ENCODE measurements around the gene SLX4IP. TPM values are rescaled to one million over a fixed set of nuclear protein-coding genes. Genes with fewer than 3 reads are reported as not detected.

The SLX4IP gene
- total RNA-seq, 1 donor from 2014 or later = 7.7 TPM

DNA sequence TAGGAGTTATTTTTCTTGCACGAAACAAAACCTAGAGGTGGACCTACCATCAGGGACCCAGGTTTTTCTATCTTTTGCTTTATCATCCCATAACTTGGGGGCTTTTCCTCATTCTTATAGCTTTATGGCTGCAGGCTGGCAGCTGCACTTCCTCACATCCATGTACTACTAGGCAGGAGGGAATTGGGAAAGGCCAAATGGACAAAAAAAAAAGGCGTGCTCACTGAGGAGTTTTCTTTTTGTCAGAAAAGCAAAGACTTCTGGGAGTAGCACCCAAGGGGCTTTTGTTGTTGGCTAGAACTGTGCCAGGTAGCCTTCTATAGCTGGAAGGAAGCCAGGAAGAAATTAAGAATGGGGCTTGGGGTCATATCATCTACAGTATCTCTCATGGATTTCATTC lies 61.4 kb downstream of the SLX4IP start:
- DNase-seq (ENCODE audit: low spot score) = no peak

- DNase-seq (ENCODE audit: low spot score) = no peak
Measured at GRCh38 chr20:10497283-10497682, 62.2 kb downstream of the SLX4IP start.

DNA sequence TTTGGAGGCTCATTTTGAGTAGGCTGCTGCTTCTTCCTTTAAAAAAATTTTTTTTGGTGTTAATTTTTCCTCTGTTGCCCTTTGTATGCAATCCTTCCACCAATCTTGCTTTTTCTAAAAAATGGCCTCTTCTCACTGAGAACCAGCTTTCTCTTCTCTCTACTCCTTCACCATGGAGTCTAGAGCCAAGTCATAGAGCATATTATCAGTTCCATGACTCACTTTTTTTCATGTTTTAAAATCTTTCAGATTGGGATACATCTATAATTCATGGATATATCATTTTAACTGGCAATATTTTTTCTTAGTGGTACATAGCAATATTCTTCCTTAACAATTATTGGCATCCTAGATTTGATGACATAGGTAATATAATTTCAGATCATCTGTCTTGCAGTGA lies 62.7 kb downstream of the SLX4IP start:
- no peak for DNase-seq (ENCODE audit: low spot score)

DNA sequence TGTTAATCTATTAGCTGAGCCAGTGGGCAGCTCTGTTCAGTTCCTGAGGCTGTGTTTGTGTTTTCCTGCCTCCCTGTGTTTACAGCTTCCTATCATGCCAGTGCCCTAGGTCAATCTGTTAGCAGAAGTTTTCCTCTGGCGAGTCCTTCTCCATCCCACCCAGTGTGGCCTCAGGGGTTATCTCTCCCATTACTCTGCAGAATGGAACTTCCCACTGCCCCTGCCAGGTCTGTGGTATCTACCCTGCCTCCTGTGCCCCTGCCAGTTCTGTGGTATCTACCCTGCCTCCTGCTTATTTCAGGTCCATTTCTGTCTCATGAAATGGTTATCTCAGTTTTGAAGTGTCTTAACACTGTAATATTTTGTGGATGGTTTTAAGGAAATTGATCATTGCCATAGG lies 63.1 kb downstream of the SLX4IP start:
- DNase-seq (ENCODE audit: low spot score) = no peak

GRCh38 chr20:10501402-10501801 lies 66.3 kb downstream of the SLX4IP start:
- DNase-seq (ENCODE audit: low spot score) = no peak

GRCh38 chr20:10502098-10502526 lies 67.0 kb downstream of the SLX4IP start:
- DNase-seq (ENCODE audit: low spot score) = no peak

DNA sequence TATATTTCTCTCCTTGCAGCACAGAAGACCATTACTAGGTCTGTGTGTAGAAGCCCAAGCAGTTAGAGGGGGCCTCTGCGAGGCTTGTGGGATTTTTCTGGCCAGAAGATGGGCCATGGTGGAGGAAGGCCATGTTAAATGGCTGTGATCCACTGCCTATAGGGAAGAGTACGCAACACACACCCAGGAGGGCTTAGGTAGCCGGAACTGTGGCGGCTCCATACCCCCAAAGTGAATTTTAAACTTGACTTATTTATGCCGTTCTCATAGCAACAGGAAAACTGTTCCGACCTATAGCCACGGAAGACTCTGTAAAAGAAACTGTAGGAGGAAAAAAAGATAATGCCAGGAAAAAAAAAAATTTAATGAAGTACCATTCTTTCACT lies 69.5 kb downstream of the SLX4IP start:
- DNase-seq (ENCODE audit: low spot score) = no peak

GRCh38 chr20:10504994-10505730 lies 70.1 kb downstream of the SLX4IP start:
- DNase-seq (ENCODE audit: low spot score) = peak; percentile 92

DNA sequence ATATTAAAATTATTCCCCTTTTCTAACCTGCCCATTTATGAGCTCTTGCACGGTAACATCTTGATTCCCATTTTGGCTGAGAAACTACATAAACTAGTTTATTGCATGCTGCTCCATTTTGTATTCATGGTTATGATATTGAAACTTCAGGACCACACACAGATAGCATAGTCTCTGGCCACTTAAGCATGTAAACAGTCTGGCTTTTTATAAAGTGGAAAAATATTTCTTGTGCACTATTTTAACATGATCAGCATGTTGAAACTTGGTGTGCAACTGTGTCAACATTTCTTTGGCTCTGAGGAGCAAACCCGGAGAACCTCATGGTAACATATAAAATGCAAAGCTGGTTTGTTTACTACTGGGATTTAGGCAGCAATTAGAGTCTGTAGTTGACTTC lies 70.7 kb downstream of the SLX4IP start:
- peak; percentile 55 for DNase-seq (ENCODE audit: low spot score)

DNA sequence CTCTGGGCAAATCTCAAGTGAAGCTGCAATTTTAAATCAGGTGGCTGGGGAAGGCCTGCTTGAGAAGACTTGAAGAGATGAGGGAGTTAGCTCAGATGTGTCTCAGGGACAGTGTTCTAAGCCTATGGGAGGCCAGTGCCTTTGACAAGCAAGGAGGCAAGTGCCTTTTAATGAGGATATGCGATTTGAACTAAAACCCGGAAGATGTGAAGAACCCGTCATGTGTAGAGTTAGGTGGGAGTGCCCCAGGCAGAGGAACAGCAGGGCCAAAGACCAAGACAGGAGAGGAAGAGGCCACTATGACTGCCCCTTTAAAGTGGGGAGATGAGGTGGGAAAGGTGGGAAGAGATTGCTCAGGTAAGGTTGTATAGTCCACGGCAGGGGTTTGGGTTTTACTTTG lies 71.9 kb downstream of the SLX4IP start:
- DNase-seq (ENCODE audit: low spot score) = no peak

DNA sequence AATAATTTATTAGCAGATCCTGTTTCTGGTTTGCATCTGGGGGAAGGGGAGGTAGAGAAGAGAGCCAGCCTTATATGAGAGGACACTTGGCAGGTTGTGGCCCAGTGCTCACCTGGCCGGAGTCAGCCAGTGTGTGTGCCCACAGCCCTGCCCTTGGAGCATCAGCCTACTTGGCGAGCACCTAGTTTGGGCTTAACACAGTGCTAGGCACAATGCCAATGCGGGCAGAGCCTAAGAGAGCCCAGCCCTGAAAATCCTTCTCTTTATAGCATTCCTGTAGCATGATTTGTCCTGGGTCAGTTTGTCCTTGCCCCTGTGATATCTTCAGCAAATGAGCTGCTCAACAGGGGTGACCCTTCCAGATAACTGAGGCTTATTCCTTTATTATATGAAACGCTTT lies 73.0 kb downstream of the SLX4IP start:
- no peak for DNase-seq (ENCODE audit: low spot score)

DNA sequence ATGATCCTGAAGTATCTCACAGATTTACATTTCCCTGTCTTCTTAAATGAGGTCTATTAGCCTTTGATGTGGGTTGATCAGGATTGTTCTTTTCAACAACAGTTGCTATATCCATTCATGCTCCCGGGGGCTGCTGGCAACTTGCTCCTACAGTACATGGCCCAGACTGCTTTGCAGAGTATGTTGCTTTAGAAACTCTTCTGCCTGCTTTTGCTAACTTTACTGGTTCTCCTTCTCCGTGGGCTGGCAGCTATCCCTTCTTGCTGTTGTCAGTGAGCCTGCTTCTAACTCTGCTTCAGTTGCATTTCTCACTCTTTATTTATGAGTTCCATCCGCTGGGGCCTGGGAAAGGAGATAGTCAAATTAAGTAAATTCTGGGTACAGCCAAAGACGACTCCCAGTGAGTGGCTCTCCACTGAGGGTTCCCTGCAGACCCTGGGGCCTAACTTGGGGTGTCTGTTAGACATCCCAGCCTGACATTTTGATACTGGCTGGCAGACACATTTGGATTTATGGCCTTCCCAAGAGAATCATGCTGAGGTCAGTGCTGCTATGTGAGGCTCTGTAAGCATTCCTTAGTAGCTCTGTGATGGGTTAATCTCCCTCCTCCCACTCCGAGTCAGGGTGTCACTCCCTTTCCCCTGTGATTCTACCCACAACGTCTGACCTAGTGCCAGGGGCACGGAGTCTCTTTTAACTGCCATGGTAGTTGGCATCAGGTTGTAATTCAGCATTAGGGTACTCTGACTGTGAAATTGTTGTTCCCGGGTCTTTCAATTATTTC lies 73.6 kb downstream of the SLX4IP start:
- peak; percentile 94 for DNase-seq (ENCODE audit: low spot score)

- peak; percentile 29 for DNase-seq (ENCODE audit: low spot score)
Measured at GRCh38 chr20:10509376-10509775, 74.3 kb downstream of the SLX4IP start.

- DNase-seq (ENCODE audit: low spot score) = no peak
Measured at GRCh38 chr20:10510216-10510615, 75.1 kb downstream of the SLX4IP start.

DNA sequence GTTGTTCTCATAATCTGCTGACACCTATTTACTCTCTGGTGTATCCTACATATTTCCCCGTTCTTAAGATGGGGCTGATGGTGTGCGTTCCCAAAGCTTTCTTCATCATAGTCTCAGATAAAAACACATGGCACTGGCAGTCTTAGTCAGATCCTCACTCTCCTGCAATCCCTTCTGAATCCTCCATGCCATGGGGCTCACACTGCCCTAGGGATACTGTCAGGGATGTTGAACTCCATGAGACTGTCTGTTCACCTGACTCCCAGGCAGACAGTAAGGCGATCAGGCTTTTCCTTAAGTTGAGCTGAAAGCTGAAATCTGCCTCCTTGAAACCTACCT lies 76.0 kb downstream of the SLX4IP start:
- no peak for DNase-seq (ENCODE audit: low spot score)

DNA sequence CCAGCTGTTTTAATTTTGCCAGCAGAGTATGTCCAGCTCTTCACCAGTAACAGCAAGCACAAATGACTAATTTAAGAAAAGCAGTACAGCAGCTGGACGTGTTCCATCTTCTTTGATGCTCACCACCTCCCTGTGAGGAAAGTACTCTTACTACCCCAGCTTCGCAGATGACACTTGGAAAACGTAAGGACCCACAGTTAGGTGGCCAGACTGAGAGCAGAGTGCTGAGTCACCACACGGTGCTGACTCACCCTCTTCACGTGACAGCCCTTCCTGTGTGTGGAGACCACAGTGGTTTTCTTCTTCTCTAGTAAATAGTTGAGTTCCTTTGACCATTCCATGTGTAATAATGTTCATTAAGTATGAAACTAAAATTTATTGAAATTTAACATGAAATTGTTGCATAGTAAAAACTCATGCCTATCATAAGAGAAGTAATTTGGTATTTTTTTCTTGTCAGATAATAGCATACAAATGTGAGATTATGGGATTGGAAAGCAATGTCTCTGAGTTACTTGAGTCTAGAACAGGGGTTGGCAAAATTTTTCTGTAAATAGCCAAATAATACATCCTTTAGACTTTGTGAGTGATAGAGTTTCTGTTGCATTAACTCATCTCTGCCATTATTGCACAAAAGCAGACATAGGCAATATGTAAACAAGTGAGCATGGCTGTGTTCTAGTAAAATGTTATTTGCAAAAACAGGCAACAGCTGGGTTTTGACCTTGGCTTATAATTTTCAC lies 76.6 kb downstream of the SLX4IP start:
- DNase-seq (ENCODE audit: low spot score) = peak; percentile 88

- no peak for DNase-seq (ENCODE audit: low spot score)
Measured at GRCh38 chr20:10513061-10513460, 78.0 kb downstream of the SLX4IP start.

GRCh38 chr20:10513931-10514575 lies 78.9 kb downstream of the SLX4IP start:
- peak; percentile 25 for DNase-seq (ENCODE audit: low spot score)

GRCh38 chr20:10516529-10516928 lies 81.4 kb downstream of the SLX4IP start:
- DNase-seq (ENCODE audit: low spot score) = no peak

DNA sequence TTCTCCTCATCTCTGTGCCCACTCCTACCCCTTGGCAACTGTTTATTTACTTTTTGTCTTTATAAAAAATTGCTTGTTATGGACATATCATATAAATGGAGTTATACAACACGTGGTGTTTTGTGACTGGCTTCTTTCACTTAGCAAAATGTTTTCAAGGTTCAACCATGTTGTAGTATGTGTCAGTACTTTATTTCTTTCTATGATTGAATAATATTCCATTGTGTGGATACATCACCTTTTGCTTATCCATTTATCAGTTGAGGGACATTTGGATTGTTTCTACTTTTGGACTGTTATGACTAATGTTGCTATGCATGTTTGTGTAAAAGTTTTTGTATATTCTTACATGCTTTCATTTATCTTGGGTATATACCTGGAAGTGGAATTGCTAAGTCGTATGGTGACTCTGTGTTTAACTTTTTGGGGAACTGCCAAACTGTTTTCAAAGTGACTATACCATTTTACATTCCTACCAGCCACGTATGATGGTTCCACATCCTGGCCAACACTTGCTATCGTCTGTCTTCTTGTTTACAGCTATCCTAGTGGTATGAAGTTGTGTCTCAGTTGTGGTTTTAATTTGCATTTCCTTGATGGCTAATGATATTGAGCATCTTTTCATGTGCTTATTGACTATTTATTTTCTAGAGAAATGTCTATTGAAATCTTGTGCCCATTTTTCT lies 84.4 kb downstream of the SLX4IP start:
- DNase-seq (ENCODE audit: low spot score) = no peak

GRCh38 chr20:10520528-10520927 lies 85.4 kb downstream of the SLX4IP start:
- no peak for DNase-seq (ENCODE audit: low spot score)
